ENCODE results near the gene ARSG. TPM values are rescaled to one million over a fixed set of nuclear protein-coding genes. Genes with fewer than 3 reads are reported as not detected.

Gene ARSG
- total and polyA plus RNA-seq, 2 of the 8 experiments (the other 6 are each of a cell fraction or from before 2014, with no cell fraction given) = 3.3 to 4.0 TPM

- CTCF ChIA-PET (ENCODE audit: partially characterized antibody) = interaction anchor here (0.8 to 1.9 kb wide), 7 partner anchors 7 to 127 kb away, joined by 3 to 8 read pairs (median 3); no protein-coding TSS in a partner anchor
Measured at GRCh38 chr17:68390888-68391545, 99.7 kb downstream of the ARSG start.

More at GRCh38 chr17:68390888-68391545, 99.7 kb downstream of the ARSG start:
- H2BK15ac ChIP-seq (ENCODE audit: low read length) = no peak overlapping the region
- H4K20me1 ChIP-seq (replicated peaks in 1 of 2; ENCODE audit: control insufficient read depth in 1 of 2, insufficient read depth in 2 of 2, low read length in 2 of 2) = no peaks in the 10 kb centered on the region
- H3K27me3 ChIP-seq (replicated peaks in 1 of 4; ENCODE audit: control insufficient read depth in 3 of 4, extremely low read depth in 1 of 4, insufficient read depth in 3 of 4, low read length in 3 of 4) = no peaks in the 10 kb centered on the region
- H4K91ac ChIP-seq (replicated peaks; ENCODE audit: insufficient read length, low read length) = no peak overlapping the region
- peaks cover 0 to 5% of the 10 kb centered on the region in 2 experiments; a peak in 1 of 4 replicates for H3K9me3 ChIP-seq (ENCODE audit: insufficient read depth in 2 of 2, low read depth in 1 of 2, low read length in 1 of 2)
- H3K27ac ChIP-seq (ENCODE audit: low read depth, low read length) = no peak overlapping the region
- no peak overlapping the region for H2BK120ac ChIP-seq (replicated peaks; ENCODE audit: low read depth, low read length)
- no peak overlapping the region for H3K9ac ChIP-seq (replicated peaks in 1 of 4; ENCODE audit: extremely low read depth in 1 of 4, low read depth in 3 of 4, low read length in 3 of 4)
- no peaks in the 10 kb centered on the region for H3K79me1 ChIP-seq (ENCODE audit: low read depth, low read length)
- no peaks in the 10 kb centered on the region for H3K36me3 ChIP-seq (ENCODE audit: control insufficient read depth in 2 of 4, insufficient read depth in 4 of 4, low read length in 3 of 4)
- no peak overlapping the region for H4K5ac ChIP-seq (ENCODE audit: insufficient read length, low read depth, low read length)
- no peak overlapping the region for H3K4ac ChIP-seq (replicated peaks; ENCODE audit: insufficient read length, low read depth, low read length)
- no peaks in the 10 kb centered on the region for H3K23me2 ChIP-seq (ENCODE audit: low read depth, low read length)
- H3K56ac ChIP-seq (replicated peaks; ENCODE audit: insufficient read length, low read depth, low read length) = no peak overlapping the region
- POLR2A ChIA-PET (ENCODE audit: partially characterized antibody) = no interaction called here
- H4K8ac ChIP-seq (ENCODE audit: extremely low read depth, insufficient read depth, low read length) = no peak overlapping the region
- TF ChIP-seq CTBP2 (IDR thresholded peaks at IDR 0.05; ENCODE audit: borderline replicate concordance, insufficient read depth, insufficient read length, low read length) (no peak), EZH2 (IDR thresholded peaks at IDR 0.05; ENCODE audit: low read depth, low read length, severe bottlenecking) (no peak), CHD1 (IDR thresholded peaks at IDR 0.05; ENCODE audit: low read depth, low read length) (no peak), TCF12 (IDR thresholded peaks at IDR 0.05; ENCODE audit: low read depth, low read length) (no peak), POU5F1 (IDR thresholded peaks at IDR 0.05; ENCODE audit: low read depth, low read length) (no peak), JUND (IDR thresholded peaks at IDR 0.05; ENCODE audit: low read length) (no peak), RAD21 (IDR thresholded peaks at IDR 0.05 in 1 of 2, conservative IDR thresholded peaks at IDR 0.05 in 1 of 2; ENCODE audit: low read depth in 2 of 2, low read length in 2 of 2) (no peak), SP2 (IDR thresholded peaks at IDR 0.05; ENCODE audit: low read length) (no peak), SRF (IDR thresholded peaks at IDR 0.05; ENCODE audit: low read depth, low read length) (no peak), CBX8 (IDR thresholded peaks at IDR 0.05; ENCODE audit: borderline replicate concordance, low read depth, low read length) (no peak), TAF7 (optimal IDR thresholded peaks at IDR 0.05; ENCODE audit: borderline replicate concordance, low read depth, low read length) (no peak), USF2 (IDR thresholded peaks at IDR 0.05; ENCODE audit: low read length) (no peak)
- no peak overlapping the region for H2BK20ac ChIP-seq (ENCODE audit: low read length)
- H3K18ac ChIP-seq (ENCODE audit: extremely low read depth, low read length) = no peak overlapping the region
- no peak overlapping the region for H3K4me2 ChIP-seq (ENCODE audit: insufficient read depth in 1 of 2, low read depth in 2 of 2, low read length in 2 of 2)
- H3K4me1 ChIP-seq (replicated peaks in 1 of 4; ENCODE audit: control insufficient read depth in 3 of 4, insufficient read depth in 4 of 4, low read length in 3 of 4) = no peaks in the 10 kb centered on the region
- H3K23ac ChIP-seq (ENCODE audit: insufficient read length) = no peak overlapping the region
- DNase-seq (ENCODE audit: low read depth in 1 of 2, low spot score in 2 of 2) = peak in 1 of 2 experiments; percentile 28
- FAIRE-seq = no peak
- H2AK5ac ChIP-seq (ENCODE audit: low read depth, low read length) = no peak overlapping the region
- H2AFZ ChIP-seq (ENCODE audit: low read length) = no peak overlapping the region
- H2BK12ac ChIP-seq (ENCODE audit: low read depth, low read length) = no peak overlapping the region
- H3K79me2 ChIP-seq (ENCODE audit: control insufficient read depth in 1 of 2, insufficient read depth in 2 of 2, low read length in 2 of 2) = no peaks in the 10 kb centered on the region
- no peak overlapping the region for H2BK5ac ChIP-seq (ENCODE audit: low read depth, low read length)
- WGBS, 2 experiments (ENCODE audit: extremely low coverage in 1 of 2, insufficient coverage in 1 of 2, insufficient read length in 1 of 2, insufficient replicate concordance in 2 of 2, low coverage in 1 of 2, low lambda C conversion rate in 2 of 2, missing lambda C conversion rate in 1 of 2) = 89% methylated on average over 10 of the region's 11 CpGs; no CpG with 5 or more reads in 1 of the 2 experiments
- no peak overlapping the region for H3K14ac ChIP-seq (ENCODE audit: insufficient read length)
- H3K4me3 ChIP-seq (ENCODE audit: extremely low read depth in 1 of 4, insufficient read depth in 2 of 4, low read depth in 3 of 4, low read length in 4 of 4) = no peak overlapping the region

All from H1 (cell line).